ENCODE data around the gene ZNF385A.

Gene ZNF385A

DNA sequence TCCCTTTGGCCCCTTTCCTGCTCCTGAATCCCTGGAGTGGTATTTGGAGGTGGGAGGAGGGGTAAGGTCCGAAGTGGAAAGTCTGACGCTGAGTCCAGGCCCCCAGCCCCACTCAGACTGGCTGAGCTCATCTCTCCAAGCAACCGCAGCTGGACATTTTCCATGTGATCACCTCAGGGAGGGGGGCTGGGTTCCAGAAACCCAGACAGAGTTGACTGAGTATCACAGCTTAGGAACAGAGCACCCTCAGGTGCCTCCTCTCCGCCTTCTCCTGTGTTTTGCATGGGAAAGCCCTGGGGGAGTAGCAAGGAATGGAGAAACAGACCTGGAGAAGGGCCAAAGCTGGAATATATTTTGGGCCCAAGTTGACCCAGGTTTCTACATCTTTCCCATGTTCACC lies 42.6 kb upstream of the ZNF385A start:
- Histone ChIP-seq H3K9me3 (ENCODE audit: insufficient read depth, low read length) (peaks cover 13% of the 10 kb centered on the region; the same call in 1 of the 2 replicates), H3K4me1 (ENCODE audit: insufficient read depth, insufficient read length) (peaks cover 12% of the 10 kb centered on the region), H3K36me3 (ENCODE audit: insufficient read depth, insufficient read length, low read length) (no peaks in the 10 kb centered on the region), H3K4me3 (ENCODE audit: insufficient read length, low read depth) (no peak overlapping the region), H3K27me3 (ENCODE audit: insufficient read depth, insufficient read length) (peaks cover 22% of the 10 kb centered on the region), H3K9ac (ENCODE audit: insufficient read length, low read depth) (no peak overlapping the region)
- TF ChIP-seq YY1 (IDR thresholded peaks at IDR 0.05; ENCODE audit: insufficient read depth, insufficient read length) (no peak), SUZ12 (IDR thresholded peaks at IDR 0.05; ENCODE audit: extremely low read depth, insufficient read depth, insufficient read length) (no peak), ZNF274 (IDR thresholded peaks at IDR 0.05; ENCODE audit: low read depth, low read length) (no peak)
- no peak for DNase-seq (ENCODE audit: low read depth, low spot score)

DNA sequence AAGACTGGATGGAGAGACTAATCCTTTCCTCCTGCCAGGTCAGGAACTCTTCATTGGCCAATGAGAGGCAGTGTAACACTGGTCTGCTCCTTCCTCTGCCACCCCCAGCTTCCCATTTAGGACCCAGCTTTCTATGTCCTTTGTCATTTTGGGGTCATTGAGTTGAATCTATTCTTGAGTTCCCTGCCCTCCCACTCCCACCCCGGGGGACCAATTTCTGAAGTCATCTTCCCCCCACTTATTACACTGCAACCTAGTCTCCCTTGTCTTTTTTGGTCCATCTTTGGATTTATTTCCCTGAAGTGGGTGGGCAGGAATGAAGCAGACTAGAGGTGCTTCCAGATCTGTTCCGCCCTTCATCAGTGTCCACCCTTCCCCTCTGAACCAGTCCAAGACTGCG lies 42.2 kb upstream of the ZNF385A start:
- Histone ChIP-seq H3K4me1 (ENCODE audit: insufficient read depth, insufficient read length) (peaks cover 9% of the 10 kb centered on the region), H3K36me3 (ENCODE audit: insufficient read depth, insufficient read length, low read length) (no peaks in the 10 kb centered on the region), H3K27me3 (ENCODE audit: insufficient read depth, insufficient read length) (peaks cover 22% of the 10 kb centered on the region), H3K9ac (ENCODE audit: insufficient read length, low read depth) (no peak overlapping the region), H3K4me3 (ENCODE audit: insufficient read length, low read depth) (no peak overlapping the region), H3K9me3 (ENCODE audit: insufficient read depth, low read length) (peaks cover 13% of the 10 kb centered on the region; the same call in 1 of the 2 replicates)
- TF ChIP-seq ZNF274 (IDR thresholded peaks at IDR 0.05; ENCODE audit: low read depth, low read length) (no peak), YY1 (IDR thresholded peaks at IDR 0.05; ENCODE audit: insufficient read depth, insufficient read length) (no peak), SUZ12 (IDR thresholded peaks at IDR 0.05; ENCODE audit: extremely low read depth, insufficient read depth, insufficient read length) (no peak)
- DNase-seq (ENCODE audit: low read depth, low spot score), result no peak

DNA sequence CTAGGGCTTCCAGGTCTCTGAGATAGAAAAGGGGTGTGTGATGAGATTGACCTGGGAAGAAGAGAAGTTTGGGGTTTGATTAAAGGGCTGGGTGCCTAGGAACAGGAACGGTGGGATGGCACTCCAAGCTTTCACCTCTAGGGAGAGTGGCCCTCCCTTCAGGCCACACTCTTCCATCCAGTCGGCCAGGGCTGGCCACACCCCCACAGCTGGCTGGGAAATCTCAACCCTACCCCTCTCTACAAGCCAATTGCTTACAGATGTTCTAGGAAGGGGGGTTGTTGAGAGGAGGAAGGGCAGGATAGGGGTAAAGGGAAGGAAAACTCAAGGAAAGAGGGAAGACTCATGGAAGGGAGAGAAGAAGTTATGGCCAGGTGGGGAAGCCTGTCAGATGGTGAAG lies 41.2 kb upstream of the ZNF385A start:
- Histone ChIP-seq H3K4me1 (ENCODE audit: insufficient read depth, insufficient read length) (peaks cover 15% of the 10 kb centered on the region), H3K27me3 (ENCODE audit: insufficient read depth, insufficient read length) (peaks cover 22% of the 10 kb centered on the region), H3K36me3 (ENCODE audit: insufficient read depth, insufficient read length, low read length) (no peaks in the 10 kb centered on the region), H3K9me3 (ENCODE audit: insufficient read depth, low read length) (peaks cover 13% of the 10 kb centered on the region; the same call in 1 of the 2 replicates), H3K4me3 (ENCODE audit: insufficient read length, low read depth) (no peak overlapping the region), H3K9ac (ENCODE audit: insufficient read length, low read depth) (no peak overlapping the region)
- TF ChIP-seq ZNF274 (IDR thresholded peaks at IDR 0.05; ENCODE audit: low read depth, low read length), result no peak
- no peak for TF ChIP-seq SUZ12 (IDR thresholded peaks at IDR 0.05; ENCODE audit: extremely low read depth, insufficient read depth, insufficient read length)
- no peak for TF ChIP-seq YY1 (IDR thresholded peaks at IDR 0.05; ENCODE audit: insufficient read depth, insufficient read length)
- no peak for DNase-seq (ENCODE audit: low read depth, low spot score)

DNA sequence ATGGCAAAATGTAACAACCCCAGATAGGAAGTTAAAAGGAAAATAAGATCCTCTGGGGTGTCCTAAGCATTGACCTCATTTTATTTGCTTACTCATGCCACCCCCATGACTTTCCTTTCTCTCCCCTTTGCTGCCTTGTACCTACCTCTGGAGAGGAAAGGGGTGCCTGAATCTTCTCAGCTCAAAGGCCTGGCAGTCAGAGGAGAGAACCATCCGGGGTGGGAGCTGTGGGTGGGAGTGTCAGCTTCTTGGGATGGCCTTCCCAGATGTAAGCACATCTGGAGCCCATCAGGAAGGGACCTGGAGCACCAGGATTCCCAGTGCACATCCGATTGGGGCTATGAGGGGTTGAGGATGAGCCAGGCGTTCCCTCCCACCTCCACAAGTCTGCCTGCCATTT lies 39.7 kb upstream of the ZNF385A start:
- Histone ChIP-seq H3K9ac (ENCODE audit: insufficient read length, low read depth) (no peak overlapping the region), H3K27me3 (ENCODE audit: insufficient read depth, insufficient read length) (peaks cover 22% of the 10 kb centered on the region), H3K36me3 (ENCODE audit: insufficient read depth, insufficient read length, low read length) (no peaks in the 10 kb centered on the region), H3K4me3 (ENCODE audit: insufficient read length, low read depth) (no peak overlapping the region), H3K9me3 (ENCODE audit: insufficient read depth, low read length) (peaks cover 13% of the 10 kb centered on the region; the same call in 1 of the 2 replicates), H3K4me1 (ENCODE audit: insufficient read depth, insufficient read length) (peaks cover 21% of the 10 kb centered on the region)
- TF ChIP-seq SUZ12 (IDR thresholded peaks at IDR 0.05; ENCODE audit: extremely low read depth, insufficient read depth, insufficient read length) (no peak), YY1 (IDR thresholded peaks at IDR 0.05; ENCODE audit: insufficient read depth, insufficient read length) (no peak), ZNF274 (IDR thresholded peaks at IDR 0.05; ENCODE audit: low read depth, low read length) (no peak)
- no peak for DNase-seq (ENCODE audit: low read depth, low spot score)

DNA sequence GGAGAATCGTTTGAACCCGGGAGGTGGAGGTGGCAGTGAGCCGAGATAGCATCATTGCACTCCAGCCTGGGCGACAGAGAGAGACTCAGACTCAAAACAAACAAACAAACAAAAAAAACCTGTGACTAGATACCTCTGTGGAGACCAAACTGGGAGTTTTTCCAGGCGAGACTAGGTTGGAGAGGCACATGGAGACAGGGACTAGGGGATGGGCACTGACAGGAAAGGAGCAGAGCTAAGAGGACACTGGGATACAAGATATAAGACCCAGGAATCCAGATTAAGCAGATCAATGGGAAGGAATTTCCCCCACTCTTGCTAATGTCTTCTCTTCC lies 39.2 kb upstream of the ZNF385A start:
- H3K36me3 ChIP-seq (ENCODE audit: insufficient read depth, insufficient read length, low read length), result no peaks in the 10 kb centered on the region

DNA sequence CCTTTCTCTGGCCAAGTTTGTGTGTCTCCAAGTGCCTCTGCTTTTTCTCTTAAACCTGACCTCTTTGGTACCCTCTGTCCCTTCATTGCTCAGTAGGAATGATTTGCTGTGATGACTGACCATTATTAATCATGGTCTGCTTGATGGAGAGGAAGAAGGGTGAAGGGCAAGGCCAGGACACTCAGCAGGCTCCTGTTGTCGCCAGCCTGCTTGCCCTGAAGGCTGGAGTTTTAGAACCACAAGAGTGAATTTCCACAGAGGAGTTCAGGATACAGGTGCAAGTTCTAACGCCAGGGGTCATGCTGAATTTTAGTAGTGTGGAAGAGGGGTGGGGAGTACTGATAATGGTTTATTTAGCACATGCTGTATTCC lies 37.3 kb upstream of the ZNF385A start:
- no peak overlapping the region for H3K4me3 ChIP-seq (ENCODE audit: insufficient read length, low read depth)
- peaks cover 25% of the 10 kb centered on the region for H3K27me3 ChIP-seq (ENCODE audit: insufficient read depth, insufficient read length)
- peaks cover 16% of the 10 kb centered on the region for H3K4me1 ChIP-seq (ENCODE audit: insufficient read depth, insufficient read length)
- peaks cover under 1% of the 10 kb centered on the region for H3K36me3 ChIP-seq (ENCODE audit: insufficient read depth, insufficient read length, low read length)
- DNase-seq (ENCODE audit: low read depth, low spot score), result no peak
- no peak overlapping the region for H3K9ac ChIP-seq (ENCODE audit: insufficient read length, low read depth)
- 0 out of 2 replicates have a peak, but pooled peaks cover 3% of the 10 kb centered on the region for H3K9me3 ChIP-seq (ENCODE audit: insufficient read depth, low read length)
- TF ChIP-seq YY1 (IDR thresholded peaks at IDR 0.05; ENCODE audit: insufficient read depth, insufficient read length), result no peak
- no peak for TF ChIP-seq SUZ12 (IDR thresholded peaks at IDR 0.05; ENCODE audit: extremely low read depth, insufficient read depth, insufficient read length)
- no peak for TF ChIP-seq ZNF274 (IDR thresholded peaks at IDR 0.05; ENCODE audit: low read depth, low read length)

More for the DNA sequence above, 39.2 kb upstream of the ZNF385A start:
- H3K9me3 ChIP-seq (ENCODE audit: insufficient read depth, low read length), result peaks cover 13% of the 10 kb centered on the region; the same call in 1 of the 2 replicates
- no peak overlapping the region for H3K4me3 ChIP-seq (ENCODE audit: insufficient read length, low read depth)
- H3K27me3 ChIP-seq (ENCODE audit: insufficient read depth, insufficient read length), result peaks cover 22% of the 10 kb centered on the region
- H3K4me1 ChIP-seq (ENCODE audit: insufficient read depth, insufficient read length), result peaks cover 19% of the 10 kb centered on the region
- no peak for TF ChIP-seq ZNF274 (IDR thresholded peaks at IDR 0.05; ENCODE audit: low read depth, low read length)
- TF ChIP-seq YY1 (IDR thresholded peaks at IDR 0.05; ENCODE audit: insufficient read depth, insufficient read length), result no peak
- no peak for TF ChIP-seq SUZ12 (IDR thresholded peaks at IDR 0.05; ENCODE audit: extremely low read depth, insufficient read depth, insufficient read length)
- DNase-seq (ENCODE audit: low read depth, low spot score), result no peak
- no peak overlapping the region for H3K9ac ChIP-seq (ENCODE audit: insufficient read length, low read depth)

DNA sequence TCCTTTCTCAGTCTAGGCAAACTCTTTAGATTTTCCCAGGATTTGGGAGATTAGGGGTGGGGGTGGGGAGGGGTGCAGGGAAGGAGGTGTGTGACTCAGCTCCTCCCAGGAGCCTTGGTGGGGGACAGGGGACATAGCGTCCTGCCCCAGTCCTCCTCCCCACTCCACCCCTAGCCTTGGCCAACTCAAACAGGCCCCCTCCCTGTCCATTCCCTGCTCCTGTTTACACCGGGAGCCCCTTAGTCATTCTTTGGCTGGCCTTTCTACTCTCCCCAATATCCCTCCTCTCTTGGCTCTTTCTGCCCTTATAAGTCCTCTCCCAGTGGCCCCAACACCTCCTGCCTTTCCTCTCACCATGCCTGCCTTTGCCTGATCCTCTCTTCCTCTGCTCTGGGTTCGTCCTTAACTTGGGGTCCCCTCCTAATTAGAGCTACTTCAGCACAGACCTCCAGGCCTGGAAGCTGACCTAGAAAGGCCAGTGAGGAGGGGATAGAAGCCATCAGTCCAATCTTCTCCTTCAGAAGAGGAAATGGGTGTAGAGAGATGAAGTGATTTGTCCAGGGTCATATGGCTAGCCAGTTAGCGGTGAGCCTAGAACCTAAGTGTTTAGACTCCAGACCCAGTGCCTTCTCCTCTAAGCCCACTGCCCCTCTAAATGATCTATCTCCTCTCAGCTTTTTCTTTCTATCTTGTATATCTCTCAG lies 36.8 kb upstream of the ZNF385A start:
- no peak overlapping the region for H3K4me3 ChIP-seq (ENCODE audit: insufficient read length, low read depth)
- peaks cover 21% of the 10 kb centered on the region for H3K27me3 ChIP-seq (ENCODE audit: insufficient read depth, insufficient read length)
- peaks cover 16% of the 10 kb centered on the region for H3K4me1 ChIP-seq (ENCODE audit: insufficient read depth, insufficient read length)
- H3K9ac ChIP-seq (ENCODE audit: insufficient read length, low read depth), result no peak overlapping the region
- DNase-seq (ENCODE audit: low read depth, low spot score), result no peak
- H3K9me3 ChIP-seq (ENCODE audit: insufficient read depth, low read length), result no peaks in the 10 kb centered on the region
- peaks cover 6% of the 10 kb centered on the region for H3K36me3 ChIP-seq (ENCODE audit: insufficient read depth, insufficient read length, low read length)
- TF ChIP-seq YY1 (IDR thresholded peaks at IDR 0.05; ENCODE audit: insufficient read depth, insufficient read length) (no peak), SUZ12 (IDR thresholded peaks at IDR 0.05; ENCODE audit: extremely low read depth, insufficient read depth, insufficient read length) (no peak), ZNF274 (IDR thresholded peaks at IDR 0.05; ENCODE audit: low read depth, low read length) (no peak)

Measured in NT2/D1 (cell line).